HG03039 (cell line): ENCODE results near the gene RAX.

ENCODE experiments used
- ATAC-seq: cut with Tn5 transposase; IDR thresholded peaks from one replicate; pipeline ENCODE4 v1.9.1; 2021; ENCODE audit warnings: mild to moderate bottlenecking, moderate library complexity; ENCODE audit not compliant: unreplicated experiment

Gene RAX

DNA sequence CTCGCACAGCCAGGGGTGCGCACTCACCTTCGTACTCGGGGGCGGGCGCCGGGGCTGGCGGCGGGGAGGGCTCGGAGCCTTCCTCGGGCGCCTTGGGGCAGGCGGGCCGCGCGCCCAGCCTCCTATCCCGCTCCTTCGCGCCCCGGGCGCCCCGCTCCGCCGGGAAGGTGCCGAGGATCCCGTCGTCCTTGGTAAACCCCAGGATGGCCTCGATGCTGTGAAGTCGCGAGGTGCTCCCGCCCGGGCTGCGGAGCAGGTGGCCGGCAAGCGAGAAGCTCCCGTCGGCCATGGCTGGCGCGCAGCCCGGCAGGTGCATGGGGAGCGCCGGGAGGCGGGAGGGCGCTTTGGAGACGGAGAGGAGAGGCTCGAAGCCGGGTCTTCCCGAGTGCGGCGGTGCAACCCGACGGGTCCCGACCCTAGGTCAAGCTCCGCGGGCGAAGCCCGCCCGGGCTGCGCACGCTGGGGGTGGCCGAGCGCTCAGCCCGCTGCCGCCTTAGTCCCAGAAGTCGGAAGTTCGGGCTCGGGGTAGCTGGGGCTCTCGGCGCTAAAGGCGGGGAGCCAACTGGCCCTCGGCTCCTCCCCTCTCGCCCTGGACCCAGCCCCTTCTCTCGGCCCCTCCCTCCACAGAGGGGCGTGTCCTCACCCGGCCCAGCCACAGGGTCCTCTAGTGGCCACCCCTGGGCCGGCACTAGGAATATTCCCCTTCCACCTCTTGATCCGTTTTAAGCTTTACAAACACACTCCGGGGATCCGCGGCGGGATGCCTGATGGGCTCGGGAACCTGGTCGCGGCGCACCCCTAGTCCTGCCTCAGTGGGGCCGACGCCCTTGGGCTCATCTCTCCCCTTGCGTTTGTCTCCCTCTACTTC lies at the start of gene RAX:
Gene RAX, minus strand, starts transcription at position 564 of the 868 bp plus-strand sequence. Its CDS starts 248 bp downstream, at position 316.
- no peak for ATAC-seq

DNA sequence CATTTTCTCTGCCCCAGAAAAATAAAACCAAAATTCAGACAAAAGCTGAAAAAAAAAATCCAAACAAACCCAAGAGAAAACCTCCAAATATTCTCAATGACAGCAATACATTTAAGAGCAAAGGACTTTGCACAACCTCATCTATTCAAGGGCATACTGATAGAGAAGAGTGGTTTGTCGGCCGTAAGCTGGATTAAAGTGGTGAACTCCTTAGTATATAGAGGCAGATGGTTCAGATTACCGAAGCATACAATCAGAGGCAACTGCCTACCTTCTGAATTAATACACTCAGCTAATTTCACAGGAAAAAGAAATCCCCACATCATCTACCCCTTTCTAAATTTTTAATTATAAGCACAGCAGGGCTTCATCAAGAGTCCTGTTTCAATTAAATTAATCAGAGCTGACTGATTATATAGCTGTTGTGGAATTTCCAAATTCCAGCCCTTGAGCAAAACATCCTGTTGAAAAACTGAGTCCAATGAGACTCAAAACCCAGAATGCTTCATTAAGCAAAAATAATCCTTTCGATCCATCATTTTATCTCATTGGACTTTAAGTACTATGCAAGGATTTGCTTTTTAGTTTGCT lies 45.3 kb upstream of the RAX start, which contains the start of gene CPLX4:
Gene CPLX4, minus strand, starts transcription at position 190 of the 591 bp plus-strand sequence. Its CDS starts 187 bp downstream, at position 3.
- no peak for ATAC-seq

DNA sequence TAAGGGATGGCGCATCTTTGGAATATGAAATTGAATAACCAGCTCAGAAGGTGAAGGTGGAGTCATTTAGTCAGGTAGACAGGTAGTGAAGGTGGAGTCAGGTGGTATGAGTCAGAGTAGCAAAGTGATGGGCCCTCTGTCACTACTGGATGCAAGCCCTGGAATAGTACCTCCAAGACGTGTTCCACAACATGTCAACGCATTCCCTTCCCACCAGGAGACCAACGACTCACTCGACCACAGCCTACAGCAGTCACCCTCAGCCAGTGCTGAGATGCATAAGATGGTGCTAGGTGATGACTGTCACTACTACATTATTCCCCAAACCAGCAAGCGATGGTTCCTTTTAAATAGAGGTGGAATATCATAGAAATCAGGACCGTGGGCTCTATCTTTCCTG lies 38.4 kb upstream of the RAX start:
- ATAC-seq = no peak

DNA sequence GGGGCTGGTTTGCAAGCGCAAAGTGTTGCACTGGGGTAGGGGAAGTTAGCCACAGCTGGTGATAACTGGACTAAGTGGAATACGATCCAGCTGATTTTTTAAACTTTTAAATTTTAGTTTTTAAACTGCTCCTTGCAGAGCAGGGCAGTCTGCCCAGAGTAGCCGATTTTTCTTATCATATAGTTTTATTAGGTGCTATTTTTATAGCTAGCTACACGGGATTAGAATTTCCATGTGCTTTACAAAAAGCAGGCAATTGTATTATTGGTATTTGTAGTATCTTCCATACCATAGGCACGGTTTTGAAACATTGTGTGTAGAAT lies 35.6 kb upstream of the RAX start:
- no peak for ATAC-seq

DNA sequence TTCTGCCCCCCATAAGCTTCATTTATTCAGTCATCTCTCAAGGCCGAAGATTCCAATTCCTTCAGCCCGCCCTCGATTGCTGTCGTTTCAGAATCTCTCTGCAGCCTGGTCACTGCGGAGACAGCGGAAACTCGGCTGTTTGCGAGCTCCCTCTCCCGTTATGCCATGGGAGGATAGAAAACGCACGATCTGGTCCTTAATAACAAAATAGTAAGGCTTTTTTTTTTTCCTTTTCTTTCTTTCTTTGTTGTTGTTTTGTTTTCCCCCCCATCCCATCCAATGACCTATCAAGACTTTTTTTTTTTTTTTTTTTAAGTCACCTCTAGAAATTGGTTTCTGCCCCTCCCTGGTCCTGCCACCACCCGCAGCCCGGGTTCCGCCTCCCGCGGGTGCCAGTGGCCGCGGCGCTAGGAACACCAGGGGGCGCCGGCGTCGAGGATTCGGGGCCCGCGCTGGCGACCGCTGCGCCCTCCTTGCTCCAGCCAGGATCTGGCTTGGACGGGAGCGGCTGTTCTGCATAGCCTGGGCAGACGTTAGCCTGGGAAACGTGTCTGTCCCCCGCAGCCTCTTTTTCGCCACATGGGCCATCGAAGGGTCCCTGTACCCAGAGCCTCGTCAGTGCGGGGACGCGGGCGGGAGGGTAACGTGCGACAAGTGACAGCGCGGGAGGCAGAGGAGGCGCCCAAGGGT lies 35.1 kb upstream of the RAX start:
- peak; percentile 70 for ATAC-seq

DNA sequence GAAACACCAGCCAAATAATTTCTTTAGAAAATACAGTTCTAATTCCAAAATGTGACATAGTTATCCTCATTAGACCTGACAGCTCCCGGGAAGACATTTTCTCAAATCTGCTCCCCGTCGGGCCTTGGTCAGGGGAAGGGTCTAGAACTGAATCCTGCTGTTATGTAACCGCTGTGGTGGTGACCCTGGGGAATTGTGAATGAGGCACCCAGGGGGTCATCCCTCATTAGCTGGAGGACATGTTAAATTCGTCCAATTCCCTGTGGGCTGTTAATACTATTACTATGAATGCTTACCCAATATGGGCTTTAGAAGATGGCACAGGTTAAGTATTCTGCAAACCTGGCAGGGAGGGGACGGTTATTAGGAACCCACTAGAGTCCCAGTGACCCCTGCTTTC lies 33.4 kb upstream of the RAX start:
- no peak for ATAC-seq

DNA sequence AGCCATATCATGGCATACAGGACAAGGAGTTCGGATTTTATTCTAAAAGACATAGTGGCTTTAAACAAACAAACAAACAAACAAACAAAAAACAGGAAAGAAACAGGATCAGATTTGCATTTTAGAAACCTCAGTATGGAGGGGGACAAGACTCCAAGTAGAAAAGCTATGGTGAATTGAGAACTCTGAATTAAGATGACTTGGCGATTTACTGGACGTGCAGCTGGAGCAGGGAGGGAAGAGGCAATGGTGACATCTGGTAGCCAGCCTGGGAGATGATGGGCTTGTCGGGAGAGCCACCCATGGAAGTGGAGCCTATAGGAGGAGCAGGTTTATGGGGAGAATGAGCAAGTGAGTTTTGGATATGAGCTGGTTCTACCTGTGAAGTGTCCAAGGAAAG lies 32.0 kb upstream of the RAX start:
- ATAC-seq = no peak

DNA sequence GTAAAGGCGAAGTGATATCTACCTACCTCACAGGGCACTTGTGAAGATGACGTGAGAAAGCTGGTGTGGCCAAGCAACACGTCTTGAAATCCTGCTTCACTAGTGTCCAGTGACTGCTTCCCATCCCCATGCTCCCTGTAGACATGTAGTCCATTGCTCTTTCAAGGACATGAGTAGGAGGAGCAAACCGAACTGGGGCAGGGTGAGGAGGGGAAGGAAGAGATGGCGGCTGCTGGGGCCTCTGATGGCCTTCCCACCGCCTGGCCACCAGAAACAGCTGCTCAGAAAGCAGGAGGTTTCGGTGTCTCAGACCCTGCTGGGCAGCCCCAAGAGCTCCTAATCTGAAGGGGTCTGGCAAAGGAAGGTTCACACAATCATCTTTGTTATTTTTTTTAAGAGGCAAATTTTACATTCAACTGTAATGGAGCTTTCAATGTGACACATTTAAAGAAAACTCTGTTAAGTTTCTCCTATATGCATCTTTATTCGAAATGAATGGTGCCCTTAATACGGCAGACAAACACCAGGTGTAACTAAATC lies 30.5 kb upstream of the RAX start:
- ATAC-seq = no peak

DNA sequence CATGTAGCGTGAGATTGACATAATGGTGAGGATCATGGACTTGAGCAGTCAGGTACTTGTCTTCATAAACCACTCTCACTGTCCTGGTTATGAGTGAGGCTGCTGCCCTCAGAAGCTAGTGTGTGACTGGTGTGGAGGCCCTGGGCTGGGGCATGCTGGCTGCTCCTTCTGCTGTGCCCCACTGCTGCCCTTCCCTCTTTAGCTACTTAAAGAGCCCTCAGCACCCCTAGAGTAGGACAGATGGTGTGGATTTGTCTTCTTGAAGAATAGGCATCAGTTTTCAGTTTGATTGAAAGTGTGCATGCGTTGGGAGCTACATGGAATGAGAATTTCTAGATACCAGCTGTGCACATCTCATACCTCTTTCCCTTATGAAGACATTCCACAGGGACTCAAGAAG lies 29.8 kb upstream of the RAX start:
- ATAC-seq = no peak

DNA sequence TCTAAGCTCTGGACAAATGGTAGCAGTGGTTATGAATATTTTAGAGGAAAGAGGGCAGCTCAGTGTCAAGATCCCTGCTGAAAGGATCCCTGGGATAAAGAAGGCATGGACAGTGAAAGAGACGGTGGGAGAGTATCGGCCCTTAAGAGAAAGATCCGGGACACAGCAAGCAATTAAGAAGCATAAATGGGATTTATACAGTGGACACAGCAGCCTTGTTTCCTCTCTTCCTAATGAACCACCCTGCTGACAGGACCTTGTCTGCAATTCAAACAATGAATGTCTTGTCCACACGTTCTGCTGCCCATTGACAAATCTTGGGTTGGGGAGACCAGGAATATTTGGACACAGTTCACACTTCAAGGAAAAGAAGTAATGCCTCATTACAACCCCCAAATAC lies 28.7 kb upstream of the RAX start:
- ATAC-seq = no peak

DNA sequence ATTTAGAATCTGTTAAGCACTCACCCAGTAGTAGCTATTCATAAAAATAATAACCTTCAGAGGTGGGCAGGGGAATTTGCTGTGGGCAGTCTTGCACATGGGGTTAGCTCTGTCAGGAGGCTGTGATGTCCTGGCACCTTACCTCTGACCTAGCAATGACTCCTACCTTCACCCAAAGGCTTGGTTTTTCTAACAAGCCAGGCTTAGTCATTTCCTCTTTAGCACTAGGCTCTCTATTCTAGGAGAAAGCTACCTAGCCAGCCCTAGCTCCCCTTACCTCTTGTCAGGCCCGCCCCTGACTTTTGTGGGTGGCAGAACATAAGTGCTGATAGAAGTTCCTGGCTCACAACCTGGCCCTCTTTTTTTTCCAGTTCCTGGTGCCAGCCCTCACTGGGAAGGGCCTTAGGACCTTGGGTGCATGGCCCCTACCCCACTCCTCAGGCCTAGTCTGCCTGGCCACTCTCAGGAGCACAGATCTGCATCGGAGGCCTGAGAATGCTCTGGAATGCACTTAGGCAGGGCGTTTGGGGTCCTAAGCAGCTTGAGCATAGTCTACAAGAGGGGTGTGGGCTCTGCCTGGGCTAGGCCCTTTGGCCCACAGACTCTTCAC lies 27.5 kb upstream of the RAX start:
- ATAC-seq = no peak

DNA sequence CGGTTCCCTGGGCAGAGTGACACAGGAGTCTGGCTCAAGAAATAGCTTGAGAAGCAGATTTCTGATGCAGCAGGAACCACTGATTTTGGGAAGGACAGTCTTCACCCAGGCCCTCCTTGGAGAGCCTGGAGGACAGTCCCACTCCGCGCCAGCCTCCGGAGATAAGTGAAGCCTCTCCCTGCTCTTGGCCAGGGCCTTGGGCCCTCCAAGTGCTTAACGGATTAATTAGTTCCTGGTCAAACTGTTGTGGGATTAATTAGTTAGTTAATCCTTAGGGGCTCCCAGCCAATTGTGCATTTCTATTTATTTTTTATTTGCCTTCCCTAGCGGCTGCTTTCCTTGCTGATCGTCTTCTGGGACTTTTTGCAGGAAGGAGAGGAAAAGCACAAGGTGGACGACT lies 25.6 kb upstream of the RAX start:
- ATAC-seq = no peak

DNA sequence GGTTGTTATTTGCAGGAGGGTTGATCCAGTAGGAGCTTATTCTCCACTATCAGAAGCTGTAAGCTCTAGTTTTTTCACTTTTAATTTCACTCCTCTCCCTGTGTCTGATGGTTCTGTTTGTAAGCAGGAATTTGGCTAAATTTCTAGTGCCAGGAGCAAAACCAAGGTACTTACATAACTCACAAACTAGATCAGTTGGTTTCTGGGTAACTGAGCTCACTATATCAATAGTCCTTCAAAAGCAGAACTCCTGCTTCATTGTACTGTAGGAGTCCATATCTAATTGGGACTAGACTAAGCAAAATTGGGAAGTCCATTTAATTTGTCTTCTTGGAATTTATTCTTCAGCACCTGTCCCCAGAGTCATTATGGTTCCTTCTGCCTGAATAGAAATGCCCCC lies 20.1 kb upstream of the RAX start:
- ATAC-seq = no peak

DNA sequence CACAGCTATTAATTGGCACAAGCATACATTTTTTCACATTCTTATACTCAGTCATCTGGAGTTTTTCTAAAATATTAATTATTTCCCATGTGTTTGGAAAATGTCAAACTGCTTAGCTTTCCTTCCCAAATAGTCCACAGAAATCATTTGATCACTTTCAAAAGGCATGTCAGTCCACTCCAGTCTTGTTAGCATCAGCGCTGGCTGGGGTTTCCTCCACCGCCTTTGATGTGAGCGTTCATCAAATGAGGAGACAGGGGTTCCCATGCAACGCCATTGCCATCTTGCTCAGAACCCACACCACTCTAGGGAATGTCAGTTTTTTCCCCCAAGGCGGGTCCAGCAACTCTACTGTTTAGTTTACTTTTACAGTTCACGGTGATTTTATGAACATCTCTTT lies 13.1 kb upstream of the RAX start:
- ATAC-seq = no peak

DNA sequence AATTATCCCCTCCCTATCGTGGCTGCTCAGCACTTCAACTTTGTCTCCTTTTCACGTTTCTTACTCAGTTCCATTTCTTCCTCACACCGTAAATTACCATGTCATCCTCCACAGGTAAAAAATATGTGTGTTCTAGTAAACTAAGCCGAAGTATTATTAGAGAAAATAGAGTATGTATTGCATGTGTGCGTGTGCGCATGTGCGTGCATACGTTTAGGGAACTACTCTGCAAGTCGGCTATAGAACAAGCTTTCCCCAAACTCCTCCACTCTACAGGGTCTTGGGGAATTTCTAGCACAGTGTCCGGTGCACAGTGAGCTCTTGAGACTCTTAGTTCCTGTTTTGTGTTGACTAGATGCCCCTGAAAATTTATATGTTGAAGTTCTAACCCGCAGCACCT lies 9.1 kb upstream of the RAX start:
- ATAC-seq = no peak

DNA sequence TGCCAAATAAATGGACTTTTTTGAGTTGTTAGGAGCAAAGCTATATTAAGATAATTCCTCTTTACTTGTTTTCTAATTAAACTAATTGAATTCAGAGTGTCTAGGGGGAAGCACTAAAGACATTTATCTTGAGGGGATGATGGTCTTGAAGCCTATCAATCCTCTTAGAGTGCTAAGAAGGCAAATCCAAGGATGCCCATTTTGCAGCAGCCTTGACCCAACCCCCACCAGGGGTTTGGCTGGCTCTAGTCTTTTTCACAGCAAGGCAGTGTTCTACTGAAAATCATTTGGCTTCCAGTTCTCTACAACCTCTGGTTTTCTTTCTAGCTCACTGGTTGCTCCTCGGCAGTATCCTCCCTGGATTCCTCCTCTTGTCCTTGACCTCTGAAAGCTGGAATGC lies 6.5 kb upstream of the RAX start:
- ATAC-seq = no peak

DNA sequence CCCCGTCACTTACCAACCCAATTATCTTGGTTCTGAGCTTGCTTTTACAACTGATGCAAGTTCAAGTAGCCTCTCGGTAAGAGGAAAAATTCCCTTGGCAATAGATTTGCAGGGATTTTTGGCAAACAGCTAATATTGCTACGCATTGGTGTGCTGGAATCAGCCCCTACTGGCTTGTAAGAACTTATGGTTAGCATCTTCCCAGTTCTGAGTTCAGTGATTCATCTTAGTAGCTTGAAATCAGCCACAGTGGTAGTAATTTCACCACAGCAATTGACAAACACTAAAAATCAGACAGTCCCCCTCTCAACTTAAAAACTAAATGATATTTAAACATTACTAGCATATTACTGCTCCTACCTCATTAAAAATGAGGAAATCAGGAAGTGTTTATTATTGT lies 5.9 kb upstream of the RAX start:
- no peak for ATAC-seq

DNA sequence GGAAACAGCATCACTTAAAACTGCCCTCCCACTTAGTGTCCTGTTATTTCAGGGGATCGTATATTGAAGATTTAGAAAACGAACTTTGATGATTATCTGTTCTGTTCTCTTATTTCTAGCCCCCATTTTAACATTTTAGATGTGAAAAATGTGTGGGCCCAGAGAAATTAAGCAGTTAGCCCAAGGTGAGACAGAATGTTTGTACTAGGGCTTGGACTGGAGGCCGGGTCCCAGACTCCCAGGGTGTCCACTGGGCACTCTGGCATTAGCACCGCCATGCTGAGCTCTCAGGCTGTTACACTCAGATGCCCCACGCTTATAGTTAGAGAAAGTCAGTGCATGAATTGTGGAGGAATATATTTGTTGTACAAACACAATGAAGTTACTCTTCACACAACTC lies 5.5 kb upstream of the RAX start:
- ATAC-seq = no peak

DNA sequence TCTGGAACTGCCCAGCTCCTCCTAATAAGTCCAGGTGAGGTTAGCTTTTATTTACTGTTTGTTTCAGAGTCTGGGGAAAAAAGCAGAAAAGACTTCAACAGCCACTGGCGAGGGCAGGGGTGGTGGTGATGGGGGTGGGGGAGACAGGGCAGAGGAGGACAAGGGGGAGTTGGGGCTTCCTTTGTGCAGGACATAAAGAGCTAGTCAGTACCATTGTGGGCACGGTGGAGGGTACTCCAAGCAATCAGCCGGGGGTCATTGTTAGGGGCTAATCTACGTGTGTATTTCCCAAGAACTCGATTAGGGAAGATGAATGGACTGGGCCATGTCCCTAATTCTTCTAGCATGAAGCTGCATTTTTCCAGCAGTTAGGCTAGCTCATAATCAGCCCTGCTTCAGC lies 2.8 kb upstream of the RAX start:
- no peak for ATAC-seq

DNA sequence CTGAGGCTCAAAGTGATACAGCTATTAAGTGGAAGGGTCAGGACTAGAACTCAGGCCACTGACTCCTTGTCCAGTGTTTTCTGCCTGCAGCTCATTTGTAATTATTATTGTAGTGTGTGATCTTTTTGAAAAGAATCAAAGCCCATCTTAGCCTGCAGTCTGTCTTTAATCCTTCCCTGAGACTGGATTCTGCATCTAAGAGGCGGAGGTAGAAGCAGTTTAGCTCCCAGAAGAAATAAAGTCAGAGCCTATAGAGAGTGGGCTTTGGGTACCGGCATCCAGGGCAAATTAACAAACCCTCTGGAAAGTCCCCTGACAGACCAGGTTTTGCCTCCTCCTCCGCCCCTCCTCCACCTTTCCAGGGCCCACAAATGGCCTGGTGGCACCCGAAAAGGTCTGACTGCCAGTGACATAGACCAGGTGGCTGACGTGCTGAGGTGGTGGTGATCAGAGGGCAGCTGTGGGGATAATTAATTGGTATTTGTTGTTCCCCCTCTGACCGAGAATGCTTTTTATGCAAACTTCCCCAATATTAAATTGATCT lies 2.2 kb upstream of the RAX start:
- no peak for ATAC-seq

DNA sequence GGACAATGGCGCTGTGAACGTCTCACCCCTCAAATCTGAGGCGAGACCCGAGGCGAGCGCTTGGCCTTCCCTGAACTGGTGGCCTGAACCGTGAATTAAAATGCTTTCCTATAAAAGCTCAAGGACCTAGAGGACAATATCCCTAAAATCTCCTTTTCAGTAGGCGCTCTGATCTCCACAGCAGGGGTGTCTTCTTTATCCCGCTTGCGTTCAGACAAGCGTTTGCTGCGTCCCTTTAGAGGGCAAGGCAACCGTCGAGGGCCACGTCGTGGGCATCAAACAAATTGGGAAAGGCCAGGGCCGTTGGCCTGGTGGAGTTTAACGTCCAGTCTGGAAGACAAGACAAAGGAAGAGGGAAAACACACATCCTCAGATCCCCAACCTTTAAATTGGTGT lies 1.3 kb upstream of the RAX start:
- no peak for ATAC-seq
